ENCODE measurements around the gene TPPP2.
A peak's percentile ranks its signal among the peaks of the same experiment; 100 is the strongest.

The TPPP2 gene

GRCh38 chr14:21059842-21060613 is 30.0 kb downstream of the TPPP2 start:
- DNase-seq = no peak

GRCh38 chr14:21060614-21061346 is 30.8 kb downstream of the TPPP2 start:
- no peak for DNase-seq

- DNase-seq = no peak
Observed at GRCh38 chr14:21061347-21061668, 31.3 kb downstream of the TPPP2 start.

- DNase-seq = no peak
Observed at GRCh38 chr14:21063479-21063878, 33.5 kb downstream of the TPPP2 start.

- no peak for DNase-seq
Observed at GRCh38 chr14:21066882-21067502, 37.0 kb downstream of the TPPP2 start.

- DNase-seq = peak in 1 of 4 experiments; percentile 23
Observed at GRCh38 chr14:21068521-21069387, 38.7 kb downstream of the TPPP2 start.

GRCh38 chr14:21069388-21070082 is 39.5 kb downstream of the TPPP2 start:
- DNase-seq = no peak

GRCh38 chr14:21070083-21070609 is 40.1 kb downstream of the TPPP2 start, which contains the start of gene ARHGEF40:
Gene ARHGEF40 (plus strand): TSS chr14:21070304. CDS start chr14:21070397, 93 bp downstream.
- DNase-seq = no peak

GRCh38 chr14:21070610-21071224 is 40.7 kb downstream of the TPPP2 start:
- DNase-seq = no peak

- peak in 1 of 4 experiments; percentile 23 for DNase-seq
Observed at GRCh38 chr14:21071225-21072030, 41.4 kb downstream of the TPPP2 start.

GRCh38 chr14:21072031-21072473 is 42.0 kb downstream of the TPPP2 start:
- no peak for DNase-seq

GRCh38 chr14:21072781-21073339 is 42.8 kb downstream of the TPPP2 start:
- DNase-seq = no peak

GRCh38 chr14:21073921-21074320 is 43.9 kb downstream of the TPPP2 start:
- DNase-seq = no peak

GRCh38 chr14:21074398-21075272 is 44.6 kb downstream of the TPPP2 start:
- DNase-seq = no peak

GRCh38 chr14:21075719-21076437 is 45.9 kb downstream of the TPPP2 start:
- no peak for DNase-seq

GRCh38 chr14:21077672-21078071 is 47.7 kb downstream of the TPPP2 start:
- DNase-seq = no peak

- no peak for DNase-seq
Observed at GRCh38 chr14:21078287-21078686, 48.3 kb downstream of the TPPP2 start.

GRCh38 chr14:21078726-21079125 is 48.7 kb downstream of the TPPP2 start:
- no peak for DNase-seq

All from activated naive CD4-positive, alpha-beta T cell (primary cell).